H1 (cell line): ENCODE results near the gene ENDOD1. TPM values are rescaled to one million over a fixed set of nuclear protein-coding genes. Genes with fewer than 3 reads are reported as not detected.
A peak's percentile ranks its signal among the peaks of the same experiment; 100 is the strongest.

Experiments
- ATF2 ChIP-seq: IDR thresholded peaks from 2 replicates; pipeline ENCODE4 v1.6.1; 2012; ENCODE audit warnings: low read length, inconsistent platforms
- CBX5 ChIP-seq: fragments of 300-800, 300-1000 bp; sonication (generic); IDR thresholded peaks from 2 replicates; pipeline ENCODE4 v1.7.1; 2016; ENCODE audit warnings: antibody characterized with exemption, low read length, low read depth
- CEBPB ChIP-seq: IDR thresholded peaks from 2 replicates; pipeline ENCODE4 v1.6.1; 2012; ENCODE audit warnings: low read depth, low read length
- CHD1 ChIP-seq: IDR thresholded peaks from 2 replicates; pipeline ENCODE4 v1.6.1; 2012; ENCODE audit warnings: low read depth, low read length, improper control_type of control experiment
- CHD2 ChIP-seq: IDR thresholded peaks from 2 replicates; pipeline ENCODE4 v1.6.1; 2012; ENCODE audit warnings: low read length, improper control_type of control experiment
- CREB1 ChIP-seq: IDR thresholded peaks from 2 replicates; pipeline ENCODE4 v1.6.1; 2012; ENCODE audit warnings: inconsistent platforms
- EGR1 ChIP-seq: IDR thresholded peaks from 2 replicates; pipeline ENCODE4 v1.6.1; 2011; ENCODE audit warnings: low read depth, low read length, borderline replicate concordance
- FOSL1 ChIP-seq: IDR thresholded peaks from 2 replicates; pipeline ENCODE4 v1.6.1; 2011; ENCODE audit warnings: mild to moderate bottlenecking, low read depth, low read length, moderate library complexity; ENCODE audit not compliant: insufficient read depth
- GABPA ChIP-seq: IDR thresholded peaks from 2 replicates; pipeline ENCODE4 v1.6.1; 2011; ENCODE audit warnings: mild to moderate bottlenecking, low read length, moderate library complexity, borderline replicate concordance; ENCODE audit not compliant: insufficient read depth
- GTF2F1 ChIP-seq: IDR thresholded peaks from 2 replicates; pipeline ENCODE4 v1.6.1; 2012; ENCODE audit warnings: low read depth, low read length, improper control_type of control experiment, borderline replicate concordance
- HDAC2 ChIP-seq, 2 experiments: fragments of 300-600 bp in 1 of 2; sonication (generic) in 1 of 2; IDR thresholded peaks; 2 replicates each; pipeline ENCODE4 v1.6.1; 2011 to 2012; ENCODE audit warnings: low read depth in 2 of 2, low read length in 2 of 2, mild to moderate bottlenecking in 2 of 2, moderate library complexity in 2 of 2, borderline replicate concordance in 1 of 2, inconsistent platforms in 1 of 2
- JUND ChIP-seq: IDR thresholded peaks from 2 replicates; pipeline ENCODE4 v1.6.1; 2011; ENCODE audit warnings: mild to moderate bottlenecking, improper control_type of control experiment, low read length
- MAFK ChIP-seq: IDR thresholded peaks from 2 replicates; pipeline ENCODE4 v1.6.1; 2012; ENCODE audit warnings: low read depth, mild to moderate bottlenecking, improper control_type of control experiment, low read length
- POLR2A ChIP-seq, 2 experiments: IDR thresholded peaks; 1 replicate in 1 of 2; 2 replicates in 1 of 2; pipeline ENCODE4 v1.6.1; 2011; ENCODE audit warnings: low read depth in 2 of 2, low read length in 2 of 2, mild to moderate bottlenecking in 2 of 2; ENCODE audit errors: control extremely low read depth in 1 of 2
- RNF2 ChIP-seq: fragments of 200-900, 300-1000 bp; sonication (generic); IDR thresholded peaks from 2 replicates; pipeline ENCODE4 v1.7.1; 2016; ENCODE audit warnings: borderline replicate concordance, low read depth, mild to moderate bottlenecking, antibody characterized with exemption, low read length; ENCODE audit not compliant: poor library complexity, severe bottlenecking; ENCODE audit errors: missing control alignments
- SAP30 ChIP-seq: fragments of 300-600 bp; sonication (generic); IDR thresholded peaks from 2 replicates; pipeline ENCODE4 v1.7.1; 2012; ENCODE audit warnings: low read length, moderate library complexity, mild to moderate bottlenecking, inconsistent platforms; ENCODE audit not compliant: insufficient read depth, insufficient replicate concordance
- SP2 ChIP-seq: IDR thresholded peaks from 2 replicates; pipeline ENCODE4 v1.6.1; 2012; ENCODE audit warnings: mild to moderate bottlenecking, low read length, inconsistent platforms
- SUZ12 ChIP-seq: fragments of 200-600 bp; sonication (generic); IDR thresholded peaks from 2 replicates; pipeline ENCODE4 v1.6.1; 2012; ENCODE audit warnings: mild to moderate bottlenecking, inconsistent platforms, low read length, moderate library complexity, mixed read lengths
- TAF1 ChIP-seq: IDR thresholded peaks from 2 replicates; pipeline ENCODE4 v1.6.1; 2011; ENCODE audit warnings: mild to moderate bottlenecking, low read depth, low read length
- TCF12 ChIP-seq: IDR thresholded peaks from 2 replicates; pipeline ENCODE4 v1.6.1; 2011; ENCODE audit warnings: low read depth, mild to moderate bottlenecking, low read length
- YY1 ChIP-seq: IDR thresholded peaks from 2 replicates; pipeline ENCODE4 v1.6.1; 2011; ENCODE audit warnings: low read depth, mild to moderate bottlenecking, low read length
- polyA plus RNA-seq, 7 experiments: library from polyadenylated mRNA; depleted of rRNA in 3 of 7; stranded (reverse) in 5 of 7; unstranded in 2 of 7; fragments of >200 nt in 5 of 7; fragments of 200-250 nt in 2 of 7; gene quantifications; 1 replicate in 5 of 7; 2 replicates in 1 of 7; 4 replicates in 1 of 7; pipeline versions ENCODE4 v1.2.1 to v1.2.3, GENCODE V29; 2011 to 2013; ENCODE audit warnings: missing spikeins in 2 of 7, mixed read lengths in 2 of 7
- total RNA-seq: library from RNA; stranded (reverse); fragmentation: NEBNext Ultra II Directional; extraction: Animal tissue kit (Norgen Biotek cat#: 25700); gene quantifications from 2 replicates; pipeline ENCODE4 v1.2.1, GENCODE V29; 2021

ENDOD1 gene
- total and polyA plus RNA-seq, 2 of the 8 experiments (the other 6 are each of a cell fraction or from before 2014, with no cell fraction given): 1.2 to 2.5 TPM

GRCh38 chr11:95089620-95090542, at the start of gene ENDOD1 (continued):
- TF ChIP-seq GABPA (peak; percentile 18; the same call in 1 of the 2 replicates), TCF12 (no peak), SP2 (no peak), EGR1 (peak; percentile 70; the same call in 1 of the 2 replicates), RNF2 (peak; percentile 41), YY1 (peak; percentile 73; the same call in 1 of the 2 replicates), SAP30 (no peak), SUZ12 (peak; percentile 55), TAF1 (peak; percentile 79; the same call in 1 of the 2 replicates), FOSL1 (no peak), CREB1 (peak; percentile 44), CBX5 (no peak), CEBPB (no peak), CHD2 (no peak), GTF2F1 (no peak), JUND (no peak), ATF2 (no peak), MAFK (no peak), CHD1 (no peak), HDAC2 (IDR thresholded peaks at IDR 0.05; ENCODE audit: borderline replicate concordance in 1 of 2, low read depth in 2 of 2, low read length in 2 of 2) (0 out of 4 replicates have a peak, but pooled peaks of 1 of the 2 experiments have one; percentile 58), POLR2A (IDR thresholded peaks at IDR 0.05; ENCODE audit: control extremely low read depth in 1 of 2, low read depth in 2 of 2, low read length in 2 of 2) (0 out of 3 replicates have a peak, but pooled peaks of 1 of the 2 experiments have one; percentile 40)
